Smooth muscle cell (in vitro differentiated cells): ENCODE measurements around the gene ENPP6. TPM values are rescaled to one million over a fixed set of nuclear protein-coding genes. Genes with fewer than 3 reads are reported as not detected.
A peak's percentile ranks its signal among the peaks of the same experiment; 100 is the strongest.

Experiments used
- DNase-seq: peaks from one replicate; lab custom pipeline; 2025; ENCODE audit not compliant: unreplicated experiment; lab: John Stamatoyannopoulos, UW
- H2AFZ ChIP-seq: fragments of 200-600 bp; sonication (generic); 2 replicates; pipeline ENCODE4 v1.6.0; 2016; ENCODE audit warnings: antibody characterized with exemption, low read depth, mild to moderate bottlenecking
- H3F3A ChIP-seq: fragments of 200-600 bp; sonication (generic); 2 replicates; pipeline ENCODE4 v1.6.0; 2017; ENCODE audit warnings: antibody characterized with exemption, low read depth
- H3K27ac ChIP-seq: fragments of 200-600 bp; sonication (generic); 2 replicates; pipeline ENCODE4 v1.5.1; 2016; ENCODE audit warnings: low read depth, mild to moderate bottlenecking
- H3K27me3 ChIP-seq: fragments of 200-600 bp; sonication (generic); 2 replicates; pipeline ENCODE4 v1.6.1; 2016; ENCODE audit warnings: low read depth, mild to moderate bottlenecking
- H3K36me3 ChIP-seq: fragments of 200-600 bp; sonication (generic); 2 replicates; pipeline ENCODE4 v1.5.1; 2016; ENCODE audit warnings: low read depth
- H3K4me1 ChIP-seq: fragments of 200-600 bp; sonication (generic); 2 replicates; pipeline ENCODE4 v1.5.1; 2016; ENCODE audit warnings: low read depth
- H3K4me2 ChIP-seq: fragments of 200-600 bp; sonication (generic); 2 replicates; pipeline ENCODE4 v1.6.0; 2016; ENCODE audit warnings: mild to moderate bottlenecking
- H3K4me3 ChIP-seq: fragments of 200-600 bp; sonication (generic); 2 replicates; pipeline ENCODE4 v1.5.1; 2016; ENCODE audit warnings: mild to moderate bottlenecking
- H3K79me2 ChIP-seq: fragments of 200-600 bp; sonication (generic); 2 replicates; pipeline ENCODE4 v1.6.0; 2016; ENCODE audit warnings: low read depth, mild to moderate bottlenecking
- H3K9ac ChIP-seq: fragments of 200-600 bp; sonication (generic); 2 replicates; pipeline ENCODE4 v1.6.0; 2016; ENCODE audit warnings: low read depth
- H3K9me3 ChIP-seq: fragments of 200-600 bp; sonication (generic); replicated peaks from 2 replicates; pipeline ENCODE4 v1.5.1; 2016; ENCODE audit warnings: low read depth
- H4K20me1 ChIP-seq: fragments of 200-600 bp; sonication (generic); 2 replicates; pipeline ENCODE4 v1.6.0; 2016; ENCODE audit warnings: low read depth
- WGBS: methylation state at CpG from one replicate; pipeline ENCODE4 v1.1.7; 2016; ENCODE audit warnings: low lambda C conversion rate; 5-methylcytosine and 5-hydroxymethylcytosine counted together
- polyA plus RNA-seq: library from polyadenylated mRNA; unstranded; fragments of >200 nt; fragmentation: Nextera tagmentation; extraction: Ambion mirVana; gene quantifications from 2 replicates; pipeline ENCODE4 v1.2.1, GENCODE V29; 2016
- total RNA-seq: library from RNA; depleted of rRNA; stranded (reverse); fragments of >200 nt; gene quantifications from 2 replicates; pipeline ENCODE4 v1.2.3, GENCODE V29; 2014
- TF ChIP-seq, protein P1 (sequence below): fragments of 200-600 bp; sonication (generic); IDR thresholded peaks from 2 replicates; pipeline ENCODE4 v1.5.1; 2017; ENCODE audit warnings: borderline replicate concordance, mild to moderate bottlenecking, antibody characterized with exemption; ENCODE audit not compliant: insufficient read depth, poor library complexity, severe bottlenecking

The ENPP6 gene
- total and polyA plus RNA-seq, 2 experiments from 2014 or later = not detected

DNA sequence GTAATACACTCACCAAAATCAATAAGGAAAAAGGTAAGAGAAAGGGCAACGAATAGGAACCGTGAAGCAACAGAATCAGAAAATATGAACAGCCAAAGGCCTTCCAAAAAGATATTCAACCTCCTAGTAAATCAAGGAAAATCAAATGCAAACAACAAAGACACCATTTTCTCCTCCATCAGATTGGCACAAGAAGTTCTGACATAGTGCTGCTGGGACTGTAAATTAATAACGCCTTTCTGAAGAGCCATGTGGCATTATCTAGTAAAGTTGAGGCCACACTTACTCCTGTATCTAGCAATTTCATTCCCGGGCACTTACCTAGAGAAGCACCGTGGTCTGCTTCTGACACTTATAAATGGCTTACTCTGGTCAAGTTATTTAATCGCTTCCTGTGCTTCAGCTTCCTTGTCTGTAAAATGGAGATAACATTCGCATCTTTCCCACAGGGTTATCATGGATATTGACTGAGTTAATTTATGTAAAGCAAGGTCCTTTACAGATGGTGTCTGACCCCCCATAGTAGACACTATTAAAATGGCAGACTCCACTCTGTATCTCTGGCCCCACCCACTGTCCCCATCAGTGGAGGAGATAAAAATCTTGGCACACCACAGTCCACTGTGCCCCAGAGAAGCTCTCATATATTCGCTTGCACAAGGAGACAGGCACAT is 20.5 kb upstream of the ENPP6 start:
- Histone ChIP-seq H3K79me2 (no peaks in the 10 kb centered on the region), H3K36me3 (no peaks in the 10 kb centered on the region), H3K4me3 (no peak overlapping the region), H3K9me3 (no peaks in the 10 kb centered on the region), H3K4me2 (no peak overlapping the region), H3K27me3 (no peaks in the 10 kb centered on the region), H3F3A (no peaks in the 10 kb centered on the region), H3K9ac (no peak overlapping the region), H4K20me1 (no peaks in the 10 kb centered on the region), H2AFZ (no peak overlapping the region), H3K27ac (peak overlapping the region; percentile 75), H3K4me1 (no peaks in the 10 kb centered on the region)
- 84% methylated on average over 8 of the region's 8 CpGs for WGBS
- no peak for DNase-seq
- TF ChIP-seq, protein P1, sequence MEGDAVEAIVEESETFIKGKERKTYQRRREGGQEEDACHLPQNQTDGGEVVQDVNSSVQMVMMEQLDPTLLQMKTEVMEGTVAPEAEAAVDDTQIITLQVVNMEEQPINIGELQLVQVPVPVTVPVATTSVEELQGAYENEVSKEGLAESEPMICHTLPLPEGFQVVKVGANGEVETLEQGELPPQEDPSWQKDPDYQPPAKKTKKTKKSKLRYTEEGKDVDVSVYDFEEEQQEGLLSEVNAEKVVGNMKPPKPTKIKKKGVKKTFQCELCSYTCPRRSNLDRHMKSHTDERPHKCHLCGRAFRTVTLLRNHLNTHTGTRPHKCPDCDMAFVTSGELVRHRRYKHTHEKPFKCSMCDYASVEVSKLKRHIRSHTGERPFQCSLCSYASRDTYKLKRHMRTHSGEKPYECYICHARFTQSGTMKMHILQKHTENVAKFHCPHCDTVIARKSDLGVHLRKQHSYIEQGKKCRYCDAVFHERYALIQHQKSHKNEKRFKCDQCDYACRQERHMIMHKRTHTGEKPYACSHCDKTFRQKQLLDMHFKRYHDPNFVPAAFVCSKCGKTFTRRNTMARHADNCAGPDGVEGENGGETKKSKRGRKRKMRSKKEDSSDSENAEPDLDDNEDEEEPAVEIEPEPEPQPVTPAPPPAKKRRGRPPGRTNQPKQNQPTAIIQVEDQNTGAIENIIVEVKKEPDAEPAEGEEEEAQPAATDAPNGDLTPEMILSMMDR = no peak

DNA sequence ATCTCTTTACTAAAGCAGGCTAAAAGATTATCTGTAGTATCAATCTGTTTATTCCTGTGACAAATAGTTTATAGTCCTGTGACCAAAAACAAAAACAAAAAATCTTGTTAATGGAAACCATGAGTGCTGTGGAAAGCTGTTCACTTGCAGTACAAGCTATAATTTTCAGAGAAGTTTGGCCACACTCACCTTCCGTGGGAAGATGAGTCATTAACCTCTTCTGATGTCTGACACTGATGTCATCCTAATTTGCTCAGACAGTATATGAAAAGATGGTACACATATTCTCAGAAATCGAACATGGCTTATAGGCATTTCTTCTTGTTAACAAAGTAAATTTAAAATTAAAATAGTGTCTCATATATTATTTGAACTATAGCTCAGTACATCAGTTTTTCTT is 19.9 kb upstream of the ENPP6 start:
- 41% methylated on average over 2 of the region's 2 CpGs for WGBS
- Histone ChIP-seq H3K9me3 (no peaks in the 10 kb centered on the region), H2AFZ (no peak overlapping the region), H3K27ac (peak overlapping the region; percentile 75), H3F3A (no peaks in the 10 kb centered on the region), H3K36me3 (no peaks in the 10 kb centered on the region), H3K27me3 (no peaks in the 10 kb centered on the region), H3K79me2 (no peaks in the 10 kb centered on the region), H3K4me3 (no peak overlapping the region), H3K4me1 (no peaks in the 10 kb centered on the region), H3K4me2 (no peak overlapping the region), H4K20me1 (no peaks in the 10 kb centered on the region), H3K9ac (peak overlapping the region; percentile 6)
- DNase-seq = no peak
- TF ChIP-seq, protein P1 = no peak

DNA sequence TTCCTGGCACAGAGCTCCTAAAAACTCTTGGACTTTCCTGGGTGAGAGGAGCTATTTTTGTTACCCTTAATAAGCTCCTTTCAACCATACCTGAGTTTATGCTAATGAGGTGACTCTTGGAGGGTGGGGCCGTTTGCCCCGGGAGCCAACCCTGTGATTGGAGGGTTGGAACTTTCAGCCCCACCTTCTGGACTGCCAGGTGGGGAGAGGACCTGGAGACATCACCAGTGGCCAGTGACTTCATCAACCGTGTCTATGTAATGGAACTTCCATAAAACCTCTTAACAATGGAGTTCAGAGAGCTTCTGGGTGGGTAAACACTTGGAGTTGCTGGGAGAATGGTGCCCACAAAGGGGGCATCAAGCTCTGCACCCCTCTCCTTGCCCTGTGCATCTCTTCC is 17.9 kb upstream of the ENPP6 start:
- H3K36me3 ChIP-seq = no peaks in the 10 kb centered on the region
- no peak overlapping the region for H3K9ac ChIP-seq
- TF ChIP-seq, protein P1 = no peak
- no peak overlapping the region for H3K27ac ChIP-seq
- DNase-seq = no peak
- H3K79me2 ChIP-seq = no peaks in the 10 kb centered on the region
- no peaks in the 10 kb centered on the region for H4K20me1 ChIP-seq
- H3K4me3 ChIP-seq = no peak overlapping the region
- no peaks in the 10 kb centered on the region for H3F3A ChIP-seq
- H2AFZ ChIP-seq = no peak overlapping the region
- H3K9me3 ChIP-seq = no peaks in the 10 kb centered on the region
- H3K27me3 ChIP-seq = no peaks in the 10 kb centered on the region
- 88% methylated on average over 3 of the region's 3 CpGs for WGBS
- H3K4me2 ChIP-seq = no peak overlapping the region
- no peaks in the 10 kb centered on the region for H3K4me1 ChIP-seq

DNA sequence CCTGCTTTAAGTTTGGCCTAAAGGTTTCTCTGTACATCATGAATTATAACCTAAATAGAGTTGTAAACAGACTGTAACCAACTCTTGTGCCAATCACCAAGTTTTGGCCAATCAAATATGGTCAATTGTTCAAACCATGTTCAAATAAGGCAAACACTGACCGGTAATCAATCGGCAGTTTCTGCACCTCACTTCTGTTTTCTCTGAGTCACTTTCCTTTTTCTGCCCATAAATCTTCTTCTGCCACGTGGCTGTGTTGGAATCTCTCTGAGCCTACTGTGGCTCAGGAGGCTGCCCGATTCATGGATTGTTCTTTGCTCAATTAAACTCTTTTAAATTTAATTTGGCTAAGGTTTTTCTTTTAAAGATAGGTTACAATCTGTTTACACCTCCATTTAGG is 16.5 kb upstream of the ENPP6 start:
- no peaks in the 10 kb centered on the region for H3K9me3 ChIP-seq
- H3K27ac ChIP-seq = no peak overlapping the region
- no peak for DNase-seq
- no peaks in the 10 kb centered on the region for H3F3A ChIP-seq
- H3K9ac ChIP-seq = no peak overlapping the region
- H2AFZ ChIP-seq = no peak overlapping the region
- WGBS = 89% methylated on average over 4 of the region's 4 CpGs
- no peak overlapping the region for H3K4me3 ChIP-seq
- no peaks in the 10 kb centered on the region for H4K20me1 ChIP-seq
- no peaks in the 10 kb centered on the region for H3K4me1 ChIP-seq
- no peaks in the 10 kb centered on the region for H3K27me3 ChIP-seq
- H3K79me2 ChIP-seq = no peaks in the 10 kb centered on the region
- no peak overlapping the region for H3K4me2 ChIP-seq
- no peaks in the 10 kb centered on the region for H3K36me3 ChIP-seq
- TF ChIP-seq, protein P1 = no peak
